Measurements from ENCODE around the gene GJC3.
A peak's percentile ranks its signal among the peaks of the same experiment; 100 is the strongest.
"Not testable (repeated sequence)": the region's sequence is repeated elsewhere in the genome, so short reads cannot be mapped to it uniquely, and the experiment has no call there.

Gene GJC3, protein sequence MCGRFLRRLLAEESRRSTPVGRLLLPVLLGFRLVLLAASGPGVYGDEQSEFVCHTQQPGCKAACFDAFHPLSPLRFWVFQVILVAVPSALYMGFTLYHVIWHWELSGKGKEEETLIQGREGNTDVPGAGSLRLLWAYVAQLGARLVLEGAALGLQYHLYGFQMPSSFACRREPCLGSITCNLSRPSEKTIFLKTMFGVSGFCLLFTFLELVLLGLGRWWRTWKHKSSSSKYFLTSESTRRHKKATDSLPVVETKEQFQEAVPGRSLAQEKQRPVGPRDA

DNA sequence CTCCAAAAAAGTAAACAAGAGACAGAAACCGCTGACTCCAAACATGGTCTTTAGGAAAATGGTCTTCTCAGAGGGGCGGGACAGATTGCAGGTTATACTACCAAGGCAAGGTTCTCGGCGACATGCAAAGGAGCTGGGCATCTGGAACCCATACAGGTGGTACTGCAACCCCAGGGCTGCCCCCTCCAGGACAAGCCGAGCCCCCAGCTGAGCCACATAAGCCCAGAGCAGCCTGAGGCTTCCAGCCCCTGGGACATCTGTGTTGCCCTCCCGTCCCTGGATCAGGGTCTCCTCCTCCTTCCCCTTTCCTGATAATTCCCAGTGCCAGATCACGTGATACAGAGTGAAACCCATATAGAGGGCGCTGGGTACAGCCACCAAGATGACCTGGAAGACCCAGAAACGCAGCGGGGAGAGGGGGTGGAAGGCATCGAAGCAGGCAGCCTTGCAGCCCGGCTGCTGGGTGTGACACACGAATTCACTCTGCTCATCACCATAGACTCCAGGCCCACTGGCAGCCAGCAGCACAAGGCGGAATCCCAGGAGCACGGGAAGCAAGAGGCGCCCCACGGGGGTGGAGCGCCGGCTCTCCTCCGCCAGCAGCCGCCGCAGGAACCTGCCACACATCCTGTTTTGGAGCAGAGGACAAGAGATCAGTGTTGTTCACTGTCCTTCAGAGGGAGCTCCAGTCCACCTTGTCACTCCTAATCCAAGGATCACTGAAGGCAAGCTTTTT is at the start of gene GJC3:
Gene GJC3, minus strand, starts transcription at position 627 of the 736 bp plus-strand sequence. Its CDS starts 0 bp downstream, at position 627.
- peak in 37 of 58 donors; percentile 1 to 38 (median 12) for DNase-seq

GRCh38 chr7:99976626-99977025 is 47.2 kb upstream of the GJC3 start:
- DNase-seq, result no peak

- peak in 10 of 58 donors; percentile 1 to 45 (median 18) for DNase-seq
These were observed 46.5 kb upstream of the GJC3 start, which contains the start of gene AZGP1 for GRCh38 chr7:99975782-99976521. AZGP1 (minus strand) TSS chr7:99976031; CDS start chr7:99976020, 11 bp downstream.

- no peak for DNase-seq
These were observed 45.3 kb upstream of the GJC3 start for GRCh38 chr7:99974681-99975080.

GRCh38 chr7:99973817-99974216 is 44.4 kb upstream of the GJC3 start:
- not testable (repeated sequence) for DNase-seq

DNA sequence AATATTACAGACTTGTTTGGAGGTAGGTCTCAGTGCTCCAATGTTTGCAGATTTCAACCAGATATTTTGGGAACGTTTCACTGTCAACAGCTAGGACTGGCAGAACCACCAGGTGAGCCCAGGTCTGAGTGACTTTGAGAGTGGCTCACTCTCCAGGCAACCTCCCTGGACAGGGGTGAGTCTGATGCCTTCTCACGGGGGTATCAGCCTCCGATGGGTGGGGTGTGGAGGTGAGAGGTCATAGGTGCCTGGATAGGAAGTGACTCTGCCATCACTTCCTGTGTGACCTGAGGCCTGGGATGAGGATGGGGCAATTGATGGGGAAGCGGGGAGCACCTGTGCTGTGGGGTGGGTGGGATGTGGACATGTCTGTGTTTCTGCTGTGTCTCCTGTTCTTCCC is 41.8 kb upstream of the GJC3 start:
- DNase-seq, result no peak

DNA sequence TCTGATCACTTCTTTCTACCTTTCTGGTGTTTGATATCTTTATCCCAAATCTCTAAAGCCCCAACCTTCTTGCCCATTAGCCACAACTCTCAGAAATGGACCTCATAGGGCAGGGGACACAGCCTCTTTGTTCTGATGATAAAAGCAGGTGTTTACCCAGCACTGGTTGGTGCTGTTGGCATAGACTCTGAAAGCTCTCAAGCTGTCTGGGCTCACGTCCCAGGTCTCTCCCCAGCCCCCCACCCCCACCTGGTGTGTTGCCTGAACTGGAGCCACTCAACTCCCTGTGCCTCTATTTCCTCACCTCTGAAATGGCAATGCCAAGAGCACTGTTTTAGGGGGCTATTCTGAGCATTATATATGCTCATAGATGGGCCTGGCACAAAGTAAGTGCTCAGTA is 40.4 kb upstream of the GJC3 start:
- DNase-seq, result not testable (repeated sequence)

GRCh38 chr7:99969298-99969697 is 39.9 kb upstream of the GJC3 start:
- no peak for DNase-seq

GRCh38 chr7:99958564-99959227 is 29.3 kb upstream of the GJC3 start:
- no peak for DNase-seq

DNA sequence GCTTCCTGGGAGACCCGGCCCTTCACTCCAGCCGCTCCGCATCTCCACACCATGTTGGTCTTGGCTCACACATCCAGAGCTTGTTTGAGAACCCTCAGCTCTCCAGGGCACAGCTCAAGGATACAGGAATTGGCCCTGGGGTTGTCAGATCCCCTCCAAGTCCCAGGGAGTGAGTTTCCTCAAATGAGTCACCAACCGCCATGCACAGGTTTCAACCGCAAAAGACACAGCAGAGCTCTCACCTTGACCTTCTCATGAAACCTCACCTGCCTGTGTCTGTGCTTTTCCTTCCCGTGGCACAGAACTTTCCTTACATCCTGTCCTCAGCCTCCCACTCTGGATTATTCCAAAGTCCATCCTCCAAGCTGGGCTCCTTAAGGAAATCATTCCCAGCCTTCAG is 25.8 kb upstream of the GJC3 start:
- DNase-seq, result no peak

GRCh38 chr7:99954643-99955042 is 25.2 kb upstream of the GJC3 start:
- DNase-seq, result not testable (repeated sequence)

- DNase-seq, result no peak
These were observed 24.2 kb upstream of the GJC3 start for GRCh38 chr7:99953649-99954048.

DNA sequence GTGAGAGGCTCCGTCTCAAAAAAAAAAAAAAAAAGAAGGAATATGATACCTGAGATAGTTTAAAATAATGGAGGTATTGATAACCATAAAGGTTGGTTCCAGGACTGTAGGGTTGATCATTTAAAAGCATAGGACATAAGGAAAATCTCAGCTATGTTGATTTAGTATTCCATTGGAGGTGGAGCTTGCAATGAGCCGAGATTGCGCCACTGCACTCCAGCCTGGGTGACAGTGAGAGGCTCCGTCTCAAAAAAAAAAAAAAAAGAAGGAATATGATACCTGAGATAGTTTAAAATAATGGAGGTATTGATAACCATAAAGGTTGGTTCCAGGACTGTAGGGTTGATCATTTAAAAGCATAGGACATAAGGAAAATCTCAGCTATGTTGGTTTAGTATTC is 23.2 kb upstream of the GJC3 start:
- DNase-seq, result not testable (repeated sequence)

GRCh38 chr7:99950819-99951218 is 21.4 kb upstream of the GJC3 start:
- not testable (repeated sequence) for DNase-seq

DNA sequence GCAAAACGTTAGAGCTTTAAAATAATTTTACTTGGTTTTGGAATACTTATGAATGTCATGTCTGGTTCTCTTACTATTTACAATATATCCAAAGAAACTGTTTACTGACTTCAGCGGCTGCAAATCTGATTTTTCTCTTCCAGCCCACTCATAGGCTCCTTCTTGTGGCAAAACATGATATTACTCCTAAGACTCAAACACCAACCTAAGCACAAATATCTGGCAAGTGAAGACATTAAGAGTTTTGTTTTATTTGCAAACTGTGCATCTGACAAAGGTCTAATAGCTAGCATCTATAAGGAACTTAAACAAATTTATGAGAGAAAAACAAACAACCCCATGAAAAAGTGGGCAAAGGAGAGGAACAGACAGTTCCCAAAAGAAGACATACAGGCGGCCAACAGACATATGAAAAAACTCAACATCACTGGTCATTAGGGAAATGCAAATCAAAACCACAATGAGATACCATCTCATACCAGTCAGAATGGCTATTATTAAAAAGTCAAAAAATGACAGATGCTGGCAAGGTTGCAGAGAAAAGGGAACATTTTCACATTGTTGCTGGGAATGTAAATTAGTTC is 20.3 kb upstream of the GJC3 start:
- DNase-seq, result no peak

- DNase-seq, result no peak
These were observed 18.2 kb upstream of the GJC3 start for GRCh38 chr7:99947608-99948007.

DNA sequence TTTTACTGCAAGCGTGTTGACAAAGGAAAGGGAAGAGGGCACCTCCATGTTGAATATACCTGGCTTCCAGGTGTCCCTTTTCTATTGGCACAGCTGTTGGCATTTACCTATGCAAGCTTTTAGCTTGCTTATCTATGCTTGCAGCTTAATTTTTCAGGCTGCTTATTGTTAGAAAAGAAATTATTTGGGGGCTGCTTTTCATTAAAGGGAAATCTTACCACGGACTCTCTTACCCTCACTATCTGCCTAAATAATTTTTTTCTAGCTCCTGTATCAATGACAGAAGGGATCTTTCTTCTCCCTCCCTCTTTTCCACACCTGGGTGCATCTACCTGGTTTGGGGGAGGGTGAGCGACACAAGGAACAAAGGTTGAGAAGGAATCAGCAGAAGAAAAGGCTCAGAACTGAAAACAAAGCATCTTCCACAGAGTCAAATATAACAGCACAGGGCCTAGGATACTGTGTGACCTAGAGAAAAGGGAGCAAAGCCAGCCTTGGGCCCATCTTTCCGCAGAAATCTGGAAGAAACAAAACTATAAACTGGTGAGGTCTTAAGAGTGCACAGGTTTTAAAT is 15.2 kb upstream of the GJC3 start:
- DNase-seq, result no peak

- DNase-seq, result no peak
These were observed 14.4 kb upstream of the GJC3 start for GRCh38 chr7:99943641-99944496.

DNA sequence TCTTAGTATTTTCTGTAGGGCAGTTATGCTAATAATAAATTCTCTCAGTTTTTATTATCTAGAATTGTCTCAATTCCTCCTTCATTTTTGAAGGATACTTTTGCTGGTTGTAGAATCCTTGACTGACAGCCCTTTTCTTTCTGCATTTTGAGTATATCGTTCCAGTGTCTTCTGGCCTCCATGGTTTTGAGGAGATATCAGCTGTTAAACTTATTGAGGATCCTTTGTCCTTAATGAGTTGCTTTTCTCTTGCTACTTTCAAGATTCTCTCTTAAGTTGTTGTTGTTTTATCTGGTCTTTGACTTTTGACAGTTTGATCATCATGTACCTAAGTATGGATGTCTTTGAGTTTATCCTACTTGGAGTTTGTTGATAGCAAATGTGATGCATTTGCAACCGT is 8.9 kb upstream of the GJC3 start:
- DNase-seq, result no peak

- not testable (repeated sequence) for DNase-seq
These were observed 5.6 kb upstream of the GJC3 start for GRCh38 chr7:99935009-99935408.
